OCI-LY3 (cell line): ENCODE data around the gene NRXN3.

Source experiments
- CTCF ChIP-seq: fragments of 200-600, 300-600 bp; sonication (generic); IDR thresholded peaks from 2 replicates; pipeline ENCODE4 v1.5.1; 2014; ENCODE audit warnings: antibody characterized with exemption, low read length, low read depth
- EZH2phosphoT487 ChIP-seq: fragments of 200-600 bp; shearing (Covaris generic); IDR thresholded peaks from 2 replicates; pipeline ENCODE4 v1.6.1; 2018; ENCODE audit warnings: antibody characterized with exemption, mixed run types, low read depth

GRCh38 chr14:78484028-78484427, 313.9 kb downstream of the NRXN3 start:
- no peak for TF ChIP-seq CTCF
- TF ChIP-seq EZH2phosphoT487 = no peak
